Measurements from ENCODE around the gene MROH2B.

MROH2B gene

GRCh38 chr5:41012318-41012717, 58.8 kb downstream of the MROH2B start:
- no peak for DNase-seq

DNA sequence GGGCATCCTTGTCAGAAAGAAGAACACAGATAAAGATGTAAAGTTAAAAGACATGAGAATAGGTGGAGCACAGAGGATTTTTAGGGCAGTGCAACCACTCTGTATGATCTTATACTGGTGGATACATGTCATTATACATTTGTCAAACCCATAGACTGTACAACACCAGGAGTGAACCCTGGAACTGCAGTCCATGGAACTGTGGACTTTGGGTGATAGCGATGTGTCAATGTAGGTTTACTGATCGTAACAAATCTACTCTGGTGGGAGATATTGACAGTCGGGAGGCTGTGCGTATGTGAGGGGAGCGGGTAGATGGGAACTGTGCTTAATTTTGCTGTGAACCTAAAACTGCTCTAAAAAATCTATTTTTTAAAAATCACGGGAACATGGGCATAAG, 60.6 kb downstream of the MROH2B start:
- no peak for DNase-seq

- no peak for DNase-seq
These were observed 61.9 kb downstream of the MROH2B start for GRCh38 chr5:41009232-41009631.

GRCh38 chr5:41004931-41005330, 66.2 kb downstream of the MROH2B start:
- no peak for DNase-seq

DNA sequence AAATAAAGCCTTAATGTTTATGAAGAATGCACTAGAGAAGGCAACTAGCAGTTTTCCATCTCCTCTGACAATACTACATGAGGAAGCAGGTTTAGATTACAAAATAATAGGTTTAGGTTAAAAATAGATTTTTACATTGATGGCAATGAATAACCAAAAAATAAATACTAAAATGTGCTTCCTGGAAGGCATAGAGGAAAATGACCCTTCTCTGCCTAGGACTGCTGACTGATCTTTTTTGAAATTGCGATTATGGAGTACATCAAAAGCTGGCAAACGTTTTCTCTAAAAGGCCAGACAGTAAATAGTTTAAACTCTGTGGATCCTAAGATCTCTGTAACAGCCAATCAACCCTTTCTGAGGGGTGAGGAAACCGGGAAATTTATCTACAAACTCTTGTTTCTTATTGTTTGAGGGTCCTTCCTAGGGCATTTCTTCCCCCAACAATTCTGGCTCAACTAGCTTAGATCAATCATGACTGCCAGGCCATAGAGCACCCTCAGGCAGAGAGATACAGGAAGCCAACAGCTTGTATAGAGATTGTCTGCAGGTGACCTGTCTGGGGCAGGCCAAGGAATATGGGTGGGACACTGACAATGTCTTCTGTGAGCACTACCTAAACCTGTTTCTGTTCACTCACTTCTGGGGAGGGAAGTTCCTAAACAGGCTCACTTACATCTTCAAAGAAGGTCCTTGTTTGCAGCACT, 67.3 kb downstream of the MROH2B start:
- no peak for DNase-seq

GRCh38 chr5:40999966-41000365, 71.2 kb downstream of the MROH2B start:
- DNase-seq, result no peak

DNA sequence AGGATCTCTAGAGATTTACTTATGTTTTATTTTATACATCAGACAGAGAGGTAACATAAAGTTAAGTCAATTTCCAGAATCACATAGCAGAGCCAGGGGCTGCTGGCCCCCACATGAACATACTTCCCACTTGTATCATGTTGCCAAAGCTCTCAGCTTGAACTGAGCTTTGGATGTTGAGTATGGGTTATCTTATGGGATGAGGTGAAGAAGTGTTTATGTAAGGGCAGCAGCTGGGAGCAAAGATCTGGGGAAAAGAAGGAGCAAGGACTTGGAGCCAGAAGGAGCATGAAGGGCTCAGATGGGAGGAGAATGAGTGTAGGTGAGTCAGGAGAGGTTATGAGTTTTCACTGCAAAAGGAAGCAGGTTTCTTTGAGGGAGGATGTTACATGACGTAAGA, 72.0 kb downstream of the MROH2B start:
- DNase-seq, result no peak

DNA sequence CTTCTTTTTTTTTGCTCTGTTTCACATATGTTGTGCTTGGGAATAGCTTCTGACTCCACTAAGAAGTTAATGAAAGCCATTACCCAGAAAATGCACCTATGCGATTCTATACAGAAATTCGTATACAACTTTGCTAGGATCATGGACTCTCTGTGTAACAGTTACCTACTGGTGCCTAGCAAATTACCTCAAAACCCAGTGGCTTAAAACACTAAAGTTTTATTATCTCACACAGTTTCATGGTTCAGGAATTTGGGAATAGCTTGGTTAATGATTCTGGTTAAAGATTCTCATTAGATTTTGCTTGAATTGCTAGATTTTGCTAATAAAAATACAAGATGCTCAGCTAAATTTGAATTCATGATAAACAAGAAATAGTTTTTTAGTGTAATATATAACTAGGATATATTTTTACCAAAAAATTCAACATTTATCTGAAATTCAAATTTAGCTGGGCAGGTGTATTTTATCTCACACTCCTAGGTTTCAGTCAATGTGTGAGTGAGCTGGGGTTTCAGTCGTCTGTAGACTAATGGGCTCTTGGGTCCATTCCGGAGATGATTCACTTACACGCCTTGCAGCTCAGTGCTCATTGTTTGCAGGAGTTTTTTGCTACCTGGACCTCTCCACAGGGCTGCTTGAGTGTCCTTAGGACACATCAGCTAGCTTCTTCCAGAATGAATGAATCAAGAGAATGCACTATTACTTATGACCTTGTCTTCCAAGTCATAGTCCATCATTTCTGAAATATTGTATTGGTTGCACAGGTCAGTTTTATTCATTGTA, 75.1 kb downstream of the MROH2B start:
- DNase-seq, result no peak

DNA sequence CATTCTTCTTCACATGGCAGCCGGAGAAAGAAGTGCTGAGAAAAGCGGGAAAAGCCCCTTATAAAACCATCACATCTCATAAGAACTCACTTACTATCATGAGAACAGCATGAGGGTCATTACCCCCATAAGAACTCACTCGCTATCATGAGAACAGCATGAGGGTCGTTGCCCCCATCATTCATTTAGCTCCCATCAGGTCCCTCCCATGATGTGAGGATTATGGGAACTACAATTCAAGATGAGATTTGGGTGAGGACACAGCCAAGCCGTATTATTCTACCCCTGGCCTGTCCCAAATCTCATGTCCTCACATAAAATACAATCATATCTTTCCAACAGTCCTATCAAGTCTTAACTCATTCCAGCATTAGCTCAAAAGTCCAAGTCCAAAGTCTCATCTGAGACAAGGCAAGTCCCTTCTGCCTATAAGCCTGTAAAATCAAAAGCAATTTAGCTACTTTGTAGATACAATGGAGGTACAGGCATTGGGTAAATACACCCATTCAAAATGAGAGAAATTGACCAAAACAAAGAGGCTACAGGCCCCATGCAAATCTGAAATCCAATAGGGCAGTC, 79.1 kb downstream of the MROH2B start:
- no peak for DNase-seq

DNA sequence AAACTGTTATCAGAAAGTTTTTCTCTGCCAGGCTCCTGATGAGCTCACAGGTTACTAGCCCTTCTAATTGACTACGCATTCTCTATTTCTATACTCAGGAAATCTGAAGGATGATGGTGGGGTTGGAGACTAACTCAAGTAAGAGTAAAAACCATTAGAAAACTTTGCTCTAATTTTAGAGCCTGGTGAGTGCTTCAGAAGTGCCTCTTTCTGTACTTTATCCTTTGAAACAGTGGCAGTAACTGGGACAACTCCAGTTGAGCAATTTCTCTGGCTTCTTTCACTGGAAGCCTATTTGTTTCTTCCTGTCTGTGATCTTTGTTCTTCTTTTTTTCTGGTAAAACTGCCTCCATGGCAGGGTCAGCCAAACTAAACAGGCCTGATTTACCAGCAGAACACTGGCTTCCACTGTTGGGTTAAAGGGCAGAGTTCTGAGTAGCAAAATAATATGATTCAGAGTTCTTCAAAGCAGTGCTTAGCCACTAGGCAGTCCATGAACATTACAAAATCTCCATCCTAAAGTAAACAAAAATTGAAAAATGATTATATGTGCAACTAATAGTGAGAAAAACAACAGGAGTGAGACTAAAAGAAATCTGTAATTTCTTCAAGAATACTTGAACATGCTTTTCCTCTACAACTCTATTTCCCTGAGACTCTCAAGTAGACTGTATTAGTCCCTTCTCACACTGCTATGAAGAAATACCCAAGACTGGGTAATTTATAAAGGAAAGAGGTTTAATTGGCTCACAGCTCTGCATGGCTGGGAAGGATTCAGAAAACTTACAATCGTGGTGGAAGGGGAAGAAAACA, 79.8 kb downstream of the MROH2B start:
- DNase-seq, result no peak

DNA sequence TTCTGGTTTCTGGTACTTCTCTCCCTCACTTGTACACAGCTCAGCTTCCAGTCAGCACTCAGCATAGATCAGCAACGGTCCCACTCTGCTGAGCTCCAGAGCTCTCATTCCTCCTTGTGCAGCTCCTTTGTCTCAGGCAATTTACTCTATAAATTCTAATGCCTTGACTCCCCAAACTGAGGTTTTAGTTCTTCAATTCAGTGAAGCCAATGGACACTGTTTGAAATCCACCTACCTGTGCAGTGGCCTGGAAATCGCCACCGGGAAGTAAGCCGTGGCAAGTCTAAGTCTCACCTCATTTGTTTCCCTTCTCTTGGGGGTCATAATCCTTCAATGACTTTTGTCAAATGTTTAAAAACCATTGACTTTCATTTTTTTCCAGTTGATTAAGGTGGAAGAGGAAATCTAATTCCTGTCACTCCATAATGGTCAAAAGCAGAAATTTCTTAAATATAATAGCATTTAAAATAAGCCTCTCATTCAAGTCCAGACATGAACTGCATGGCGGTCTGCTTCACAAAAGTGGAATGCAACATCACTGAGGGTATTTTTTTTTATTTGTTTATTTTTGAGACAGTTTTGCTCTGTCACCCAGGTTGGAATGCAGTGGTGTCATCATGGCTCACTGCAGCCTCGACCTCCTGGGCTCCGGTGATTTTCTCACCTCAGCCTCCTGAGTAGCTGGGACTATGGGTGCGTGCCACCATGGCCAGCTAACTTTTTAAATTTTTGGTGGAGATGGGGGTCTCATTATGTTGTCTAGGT, 82.2 kb downstream of the MROH2B start:
- DNase-seq, result no peak

DNA sequence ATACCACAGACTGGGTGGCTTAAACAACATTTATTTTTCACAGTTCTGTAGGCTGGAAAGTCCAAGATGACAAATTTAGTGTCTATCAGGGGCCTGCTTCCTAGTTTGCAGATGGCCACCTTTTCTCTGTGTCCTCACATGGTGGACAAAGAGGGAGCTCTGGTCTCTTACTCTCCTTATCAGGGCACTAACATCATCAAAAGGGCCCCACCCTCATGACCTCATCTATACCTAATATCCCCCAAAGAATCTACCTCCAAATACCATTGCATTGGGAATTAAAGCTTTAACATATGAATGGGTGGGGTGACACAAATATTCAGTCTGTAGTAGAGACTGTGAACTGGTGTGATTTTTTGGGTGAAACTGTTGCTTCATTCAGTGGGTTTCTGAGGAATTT, 83.8 kb downstream of the MROH2B start:
- DNase-seq, result no peak

DNA sequence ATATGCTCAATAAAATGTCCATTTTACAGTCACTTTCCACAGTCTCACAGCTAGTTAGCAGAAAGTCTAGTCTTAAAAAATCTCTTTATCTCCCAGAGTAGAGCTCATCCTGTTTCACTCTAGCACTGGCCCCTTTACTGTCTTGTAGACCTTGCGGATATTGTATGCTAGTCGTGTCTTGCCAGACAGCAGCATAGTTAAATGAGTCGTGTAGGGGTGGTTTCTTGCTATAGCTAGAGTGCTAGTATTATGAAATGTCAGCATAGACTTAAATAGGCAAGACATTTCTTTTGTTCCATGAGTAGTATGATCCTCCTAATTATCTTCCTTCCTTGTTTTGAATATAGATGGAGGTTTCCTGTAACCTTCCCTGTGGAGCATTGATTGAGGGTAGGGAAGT, 84.5 kb downstream of the MROH2B start:
- no peak for DNase-seq

GRCh38 chr5:40985501-40985900, 85.6 kb downstream of the MROH2B start:
- DNase-seq, result no peak

- no peak for DNase-seq
These were observed 86.3 kb downstream of the MROH2B start for GRCh38 chr5:40984884-40985283.

- DNase-seq, result no peak
These were observed 87.4 kb downstream of the MROH2B start for GRCh38 chr5:40983781-40984180.

DNA sequence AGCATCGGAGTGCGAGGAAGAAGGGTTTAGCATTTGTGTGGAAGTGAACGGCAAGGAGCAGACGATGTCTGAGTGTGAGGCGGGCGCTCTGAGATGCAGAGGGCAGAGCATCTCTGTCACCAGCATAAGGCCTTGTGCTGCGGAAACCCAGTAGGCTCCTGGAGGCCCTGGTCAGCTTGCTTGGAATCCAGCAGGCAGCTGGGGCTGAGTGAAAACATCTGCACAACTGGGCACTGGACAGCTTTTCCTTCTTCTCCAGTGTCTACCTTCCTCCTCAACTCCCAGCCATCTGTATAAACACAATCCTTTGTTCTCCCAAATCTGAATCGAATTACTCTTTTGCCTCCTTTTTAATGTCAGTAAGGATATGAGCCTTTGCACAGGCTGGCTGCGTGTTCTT, 89.7 kb downstream of the MROH2B start:
- no peak for DNase-seq

- no peak for DNase-seq
These were observed 94.3 kb downstream of the MROH2B start for GRCh38 chr5:40976836-40977235.

- no peak for DNase-seq
These were observed 95.1 kb downstream of the MROH2B start for GRCh38 chr5:40976041-40976440.

GRCh38 chr5:40973364-40974004, 97.7 kb downstream of the MROH2B start:
- DNase-seq, result no peak

DNA sequence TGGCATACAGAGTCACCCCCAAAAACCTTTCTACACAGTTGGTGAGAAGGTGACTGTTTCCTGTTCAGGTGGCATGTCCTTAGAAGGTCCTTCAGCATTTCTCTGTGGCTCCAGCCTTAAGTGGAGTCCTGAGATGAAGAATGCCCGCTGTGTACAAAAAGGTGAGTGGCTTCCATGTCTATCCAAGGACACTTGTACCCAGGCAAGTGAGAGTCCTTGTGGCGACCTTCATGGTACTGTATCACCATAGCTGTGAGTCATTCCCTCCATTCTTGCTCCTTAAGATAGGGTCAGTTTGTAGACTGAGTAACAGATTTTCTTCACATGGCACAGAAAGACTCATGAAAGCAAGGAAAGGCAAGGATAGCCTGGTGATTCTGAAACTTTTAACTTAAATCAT, 98.7 kb downstream of the MROH2B start:
- DNase-seq, result no peak

All from CD4-positive, alpha-beta T cell treated with Interleukin-1 beta for 1 hour (primary cell).